GM12878 (cell line): ENCODE measurements around the gene REEP6. TPM values are rescaled to one million over a fixed set of nuclear protein-coding genes. Genes with fewer than 3 reads are reported as not detected.

Experiments
- ATAC-seq: fragments of 200-7000 bp; cut with Tn5 transposase; 3 replicates; pipeline ENCODE4 v1.9.1; 2020; ENCODE audit warnings: mild to moderate bottlenecking, moderate library complexity
- BruUV-seq: library from RNA; stranded (reverse); fragments of 400-500 nt; replicated peaks from 2 replicates; lab custom pipeline; 2021; lab: Mats Ljungman, UMichigan
- CTCF ChIA-PET: fragments of 300-600 bp; sonication (Branson Sonifier 250); formaldehyde crosslinking; extraction: SDS; loops from one replicate; lab custom pipeline; 2021; ENCODE audit warnings: inconsistent platforms; lab: Yijun Ruan, JAX
- POLR2A ChIA-PET: fragments of 350-600 bp; formaldehyde crosslinking; extraction: SDS; loops from one replicate; lab custom pipeline; 2021; ENCODE audit warnings: inconsistent platforms; lab: Charles Lee
- RAD21 ChIA-PET: fragments of 300-600 bp; sonication (Branson Sonifier 250); formaldehyde crosslinking; loops from one replicate; lab custom pipeline; 2023; ENCODE audit warnings: antibody characterized with exemption; ENCODE audit not compliant: unreplicated experiment; lab: Charles Lee
- SMC1A ChIA-PET: fragments of 300-600 bp; sonication (Branson Sonifier 250); formaldehyde crosslinking; loops from one replicate; lab custom pipeline; 2023; ENCODE audit not compliant: unreplicated experiment, uncharacterized antibody; lab: Charles Lee
- DNase-seq: peaks from one replicate; pipeline ENCODE4 v3.0.0-alpha.2; 2011; ENCODE audit warnings: low read depth, low spot score
- FAIRE-seq: peaks from 3 replicates; lab custom pipeline; 2011; peaks lifted over from hg19 to GRCh38; lab: Jason Lieb, UNC
- H2AFZ ChIP-seq: 2 replicates; pipeline ENCODE4 v1.6.0; 2011; ENCODE audit warnings: low read depth, low read length, control low read depth; ENCODE audit not compliant: control insufficient read depth
- H3K27ac ChIP-seq: 2 replicates; pipeline ENCODE4 v1.5.1; 2011; ENCODE audit warnings: control low read depth; ENCODE audit not compliant: control insufficient read depth, insufficient read depth
- H3K27me3 ChIP-seq, 2 experiments: replicated peaks in 1 of 2; 2 replicates each; pipeline versions ENCODE4 v1.6.0 to v1.6.1; 2011; ENCODE audit warnings: low read length in 1 of 2; ENCODE audit not compliant: control insufficient read depth in 2 of 2, insufficient read depth in 2 of 2
- H3K36me3 ChIP-seq, 2 experiments: 2 replicates each; pipeline ENCODE4 v1.5.1; 2011; ENCODE audit warnings: low read length in 1 of 2; ENCODE audit not compliant: control insufficient read depth in 2 of 2, insufficient read depth in 2 of 2
- H3K4me1 ChIP-seq: 2 replicates; pipeline ENCODE4 v1.6.1; 2011; ENCODE audit warnings: mild to moderate bottlenecking, low read length, moderate library complexity, mixed read lengths; ENCODE audit not compliant: control insufficient read depth, insufficient read depth
- H3K4me2 ChIP-seq: 2 replicates; pipeline ENCODE4 v1.6.0; 2011; ENCODE audit warnings: control low read depth; ENCODE audit not compliant: control insufficient read depth, insufficient read depth
- H3K4me3 ChIP-seq: fragments of 200-600 bp; sonication (generic); 2 replicates; pipeline ENCODE4 v1.5.1; 2016
- H3K79me2 ChIP-seq: 2 replicates; pipeline ENCODE4 v1.6.0; 2011; ENCODE audit warnings: low read length; ENCODE audit not compliant: control insufficient read depth, insufficient read depth
- H3K9ac ChIP-seq: 2 replicates; pipeline ENCODE4 v1.8.0; 2011; ENCODE audit warnings: low read length, control low read depth, mixed read lengths; ENCODE audit not compliant: control insufficient read depth, insufficient read depth
- H3K9me3 ChIP-seq: replicated peaks from 3 replicates; pipeline ENCODE4 v1.5.1; 2011; ENCODE audit warnings: mild to moderate bottlenecking, low read length; ENCODE audit not compliant: control insufficient read depth, insufficient read depth
- H4K20me1 ChIP-seq: 2 replicates; pipeline ENCODE4 v1.6.0; 2011; ENCODE audit not compliant: control insufficient read depth, insufficient read depth
- CBX3 ChIP-seq: fragments of 200-600 bp; sonication (generic); IDR thresholded peaks from 2 replicates; pipeline ENCODE4 v1.6.1; 2016; ENCODE audit warnings: low read depth, borderline replicate concordance
- CHD4 ChIP-seq: fragments of 200-600 bp; sonication (generic); IDR thresholded peaks from 2 replicates; pipeline ENCODE4 v1.6.1; 2016; ENCODE audit warnings: mild to moderate bottlenecking
- ETV6 ChIP-seq, 2 experiments: fragments of 450-650 bp in 1 of 2; IDR thresholded peaks in 1 of 2; conservative IDR thresholded peaks in 1 of 2; 2 replicates each; pipeline ENCODE4 v1.6.1; 2014; ENCODE audit warnings: antibody characterized with exemption in 1 of 2, borderline replicate concordance in 1 of 2, low read depth in 1 of 2, mild to moderate bottlenecking in 1 of 2, moderate library complexity in 1 of 2
- KAT2A ChIP-seq: conservative IDR thresholded peaks from 2 replicates; pipeline ENCODE4 v1.6.1; 2011; ENCODE audit warnings: low read depth, low read length; ENCODE audit not compliant: control insufficient read depth
- POU2F2 ChIP-seq: IDR thresholded peaks from 3 replicates; pipeline ENCODE4 v1.6.1; 2011; ENCODE audit warnings: low read depth, mild to moderate bottlenecking, low read length, borderline replicate concordance
- RCOR1 ChIP-seq: conservative IDR thresholded peaks from 2 replicates; pipeline ENCODE4 v1.6.1; 2012; ENCODE audit warnings: low read depth, low read length, improper control_type of control experiment
- SMARCA5 ChIP-seq: fragments of 450-650 bp; IDR thresholded peaks from 2 replicates; pipeline ENCODE4 v1.6.1; 2017; ENCODE audit warnings: mild to moderate bottlenecking
- SP1 ChIP-seq: IDR thresholded peaks from one replicate; pipeline ENCODE4 v1.6.1; 2011; ENCODE audit warnings: low read depth, low read length
- STAT1 ChIP-seq: fragments of 450-650 bp; conservative IDR thresholded peaks from 2 replicates; pipeline ENCODE4 v1.6.1; 2014; ENCODE audit warnings: antibody characterized with exemption, mild to moderate bottlenecking
- ZNF24 ChIP-seq: fragments of 450-650 bp; IDR thresholded peaks from 2 replicates; pipeline ENCODE4 v1.6.1; 2017; ENCODE audit warnings: antibody characterized with exemption, mild to moderate bottlenecking
- WGBS: methylation state at CpG from one replicate; pipeline ENCODE4 v1.1.6; 2016; ENCODE audit warnings: low lambda C conversion rate; ENCODE audit not compliant: insufficient replicate concordance, insufficient coverage; ENCODE audit errors: missing lambda C conversion rate; 5-methylcytosine and 5-hydroxymethylcytosine counted together
- in situ Hi-C: fragments of 300-500 bp; cut with MboI; formaldehyde crosslinking; loops from 9 replicates; pipeline ENCODE4 v1.14.3; 2018; ENCODE audit warnings: mixed read lengths
- intact Hi-C: fragments of 100-400 bp; cut with micrococcal nuclease; formaldehyde crosslinking; loops from one replicate; pipeline ENCODE4 v1.14.2; 2022; ENCODE audit not compliant: unreplicated experiment
- polyA plus RNA-seq, 11 experiments: library from polyadenylated mRNA; depleted of rRNA in 4 of 11; unstranded in 6 of 11; stranded (reverse) in 5 of 11; fragments of >200 nt; fragmentation: Nextera tagmentation in 4 of 11; fragmentation: Illumina TruSeq in 1 of 11; extraction: Ambion mirVana in 4 of 11; extraction: Trizol in 1 of 11; gene quantifications; 1 replicate in 1 of 11; 2 replicates in 10 of 11; pipeline versions ENCODE4 v1.2.1 to v1.2.3, GENCODE V29; 2011 to 2016; ENCODE audit warnings: inconsistent platforms in 2 of 11, missing spikeins in 2 of 11, low read depth in 1 of 11
- total RNA-seq, 4 experiments: library from RNA; depleted of rRNA in 3 of 4; stranded (reverse); fragments of >200 nt in 3 of 4; fragmentation: Illumina TruSeq in 1 of 4; extraction: Trizol in 1 of 4; gene quantifications; 2 replicates each; pipeline versions ENCODE4 v1.2.1 to v1.2.3, GENCODE V29; 2013 to 2021

Gene REEP6
- total and polyA plus RNA-seq, 10 of the 15 experiments (the other 5 are each of a cell fraction or from before 2014, with no cell fraction given): 0.06 to 1.1 (median 0.39) TPM; not detected in 2

DNA sequence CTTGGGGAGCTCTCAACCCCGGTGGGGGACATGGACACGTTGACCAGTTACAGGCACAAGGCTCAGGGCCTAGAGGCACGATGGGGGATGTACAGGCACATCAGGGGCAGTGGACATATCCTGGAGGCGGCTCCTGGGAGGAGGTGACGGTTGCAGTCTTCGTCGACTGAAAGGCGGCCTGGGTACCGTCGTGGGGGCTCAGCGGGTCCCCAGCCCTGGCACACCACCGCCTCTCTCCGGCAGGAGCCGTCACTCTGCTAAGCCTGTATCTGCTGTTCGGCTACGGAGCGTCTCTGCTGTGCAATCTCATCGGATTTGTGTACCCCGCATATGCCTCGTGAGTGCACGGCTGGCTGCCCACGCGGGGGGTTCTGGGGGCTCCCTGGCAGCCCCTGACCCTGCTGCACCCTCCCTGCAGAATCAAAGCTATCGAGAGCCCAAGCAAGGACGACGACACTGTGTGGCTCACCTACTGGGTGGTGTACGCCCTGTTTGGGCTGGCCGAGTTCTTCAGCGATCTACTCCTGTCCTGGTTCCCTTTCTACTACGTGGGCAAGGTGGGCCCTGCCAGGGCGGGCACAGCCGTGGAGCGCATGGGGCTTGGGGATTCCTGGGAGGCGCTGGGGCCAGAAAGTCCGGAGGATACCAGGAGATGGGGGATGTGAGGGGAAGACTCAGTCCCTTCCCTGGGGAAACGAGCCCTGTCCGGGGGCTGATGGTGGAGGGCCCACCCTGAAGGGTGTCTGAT lies 4.2 kb downstream of the REEP6 start:
- intact Hi-C loops (no loop called here), in situ Hi-C loops (no loop called here)
- no peak overlapping the region for H3K27ac ChIP-seq
- BruUV-seq: no TSS peak
- ChIA-PET POLR2A (no interaction called here), SMC1A (no interaction called here), RAD21 (no interaction called here), CTCF (no interaction called here)
- no peak overlapping the region for H2AFZ ChIP-seq
- no peaks in the 10 kb centered on the region for H3K36me3 ChIP-seq
- no peak for TF ChIP-seq SP1
- no peak for TF ChIP-seq ETV6 (conservative IDR thresholded peaks at IDR 0.05 in 1 of 2, IDR thresholded peaks at IDR 0.05 in 1 of 2; ENCODE audit: borderline replicate concordance in 1 of 2, low read depth in 1 of 2)
- TF ChIP-seq KAT2A: no peak
- TF ChIP-seq POU2F2: no peak
- TF ChIP-seq SMARCA5: no peak
- no peak for TF ChIP-seq CHD4
- TF ChIP-seq CBX3: no peak
- TF ChIP-seq ZNF24: no peak
- TF ChIP-seq STAT1: no peak
- no peak for TF ChIP-seq RCOR1
- DNase-seq (no peak), ATAC-seq (no peak), FAIRE-seq (no peak)
- no peaks in the 10 kb centered on the region for H4K20me1 ChIP-seq
- H3K9ac ChIP-seq: no peak overlapping the region
- 39% methylated on average over 36 of the region's 37 CpGs for WGBS
- H3K4me2 ChIP-seq: no peak overlapping the region
- no peaks in the 10 kb centered on the region for H3K79me2 ChIP-seq
- H3K9me3 ChIP-seq: no peaks in the 10 kb centered on the region
- H3K4me3 ChIP-seq: no peak overlapping the region
- no peaks in the 10 kb centered on the region; a peak in 1 of 4 replicates for H3K27me3 ChIP-seq
- no peaks in the 10 kb centered on the region for H3K4me1 ChIP-seq
